ENCODE data around the gene REV3L.

Gene REV3L

GRCh38 chr6:111462770-111463391 lies 20.1 kb downstream of the REV3L start:
- no peak for DNase-seq

GRCh38 chr6:111461860-111462259 lies 21.2 kb downstream of the REV3L start:
- no peak for DNase-seq

- no peak for DNase-seq
These were observed 24.3 kb downstream of the REV3L start for GRCh38 chr6:111458670-111459232.

GRCh38 chr6:111456208-111456607 lies 26.8 kb downstream of the REV3L start:
- DNase-seq = no peak

- DNase-seq = no peak
These were observed 32.4 kb downstream of the REV3L start for GRCh38 chr6:111450636-111451035.

- no peak for DNase-seq
These were observed 32.9 kb downstream of the REV3L start for GRCh38 chr6:111450087-111450486.

GRCh38 chr6:111449129-111449528 lies 33.9 kb downstream of the REV3L start:
- no peak for DNase-seq

- no peak for DNase-seq
These were observed 36.0 kb downstream of the REV3L start for GRCh38 chr6:111447051-111447450.

- no peak for DNase-seq
These were observed 37.2 kb downstream of the REV3L start for GRCh38 chr6:111445861-111446267.

GRCh38 chr6:111444794-111445193 lies 38.2 kb downstream of the REV3L start:
- no peak for DNase-seq

- DNase-seq = no peak
These were observed 41.3 kb downstream of the REV3L start for GRCh38 chr6:111441678-111442243.

- DNase-seq = no peak
These were observed 43.8 kb downstream of the REV3L start for GRCh38 chr6:111439171-111439570.

GRCh38 chr6:111437573-111437972 lies 45.4 kb downstream of the REV3L start:
- no peak for DNase-seq

- no peak for DNase-seq
These were observed 50.5 kb downstream of the REV3L start for GRCh38 chr6:111432511-111432910.

- no peak for DNase-seq
These were observed 52.2 kb downstream of the REV3L start for GRCh38 chr6:111430605-111431376.

GRCh38 chr6:111429571-111429970 lies 53.4 kb downstream of the REV3L start:
- no peak for DNase-seq

GRCh38 chr6:111428811-111429210 lies 54.2 kb downstream of the REV3L start:
- no peak for DNase-seq

- no peak for DNase-seq
These were observed 55.5 kb downstream of the REV3L start for GRCh38 chr6:111427341-111428116.

- DNase-seq = peak; percentile 47
These were observed 58.8 kb downstream of the REV3L start for GRCh38 chr6:111423960-111424846.

- no peak for DNase-seq
These were observed 59.9 kb downstream of the REV3L start for GRCh38 chr6:111423055-111423633.

GRCh38 chr6:111418971-111419693 lies 63.9 kb downstream of the REV3L start:
- DNase-seq = no peak

Data from right hindlimb (tissue), 1 donor.